Right lobe of liver (tissue), 6 donors: ENCODE data around the gene KRTAP5-7. TPM values are rescaled to one million over a fixed set of nuclear protein-coding genes. Genes with fewer than 3 reads are reported as not detected.

ENCODE experiments used
- ATAC-seq, 4 donors: fragments of 200-7000 bp; cut with Tn5 transposase; one replicate each; pipeline ENCODE4 v1.9.1; 2020; ENCODE audit warnings: mild to moderate bottlenecking in 4 of 4, moderate library complexity in 4 of 4
- DNase-seq, 3 donors: peaks; one replicate each; pipeline ENCODE4 v3.0.0-alpha.2; 2020
- H3K27ac ChIP-seq, 3 donors: fragments of 200-600 bp; one replicate each; pipeline ENCODE4 v1.8.0; 2022
- H3K27me3 ChIP-seq, 2 donors: fragments of 200-600 bp; one replicate each; pipeline ENCODE4 v1.8.0; 2022
- H3K36me3 ChIP-seq, 4 donors: fragments of 200-600 bp; sonication (generic) in 1 of 4; one replicate each; pipeline versions ENCODE4 v1.5.1 to v1.8.0; 2017 to 2022; ENCODE audit warnings: control low read depth in 1 of 4
- H3K4me1 ChIP-seq, 4 donors: fragments of 200-600 bp; sonication (generic) in 1 of 4; one replicate each; pipeline versions ENCODE4 v1.5.1 to v1.8.0; 2017 to 2022; ENCODE audit warnings: control low read depth in 1 of 4
- H3K4me3 ChIP-seq, 3 donors: fragments of 200-600 bp; one replicate each; pipeline ENCODE4 v1.8.0; 2022
- H3K9me3 ChIP-seq, 4 donors: fragments of 200-600 bp; sonication (generic) in 1 of 4; one replicate each; pipeline versions ENCODE4 v1.5.1 to v1.8.0; 2017 to 2022; ENCODE audit warnings: control low read depth in 1 of 4
- CTCF ChIP-seq, 4 donors: fragments of 200-600 bp in 3 of 4; fragments of 450-650 bp in 1 of 4; IDR thresholded peaks; one replicate each; pipeline versions ENCODE4 v1.5.1 to v1.8.0; 2016 to 2022; ENCODE audit warnings: antibody characterized with exemption in 4 of 4, mild to moderate bottlenecking in 2 of 4
- POLR2A ChIP-seq: fragments of 450-650 bp; IDR thresholded peaks from one replicate; pipeline ENCODE4 v1.6.1; 2017; ENCODE audit warnings: antibody characterized with exemption, mild to moderate bottlenecking
- WGBS: methylation state at CpG from one replicate; pipeline ENCODE4 v1.1.6; 2018; ENCODE audit warnings: low coverage, low lambda C conversion rate; ENCODE audit not compliant: insufficient coverage; ENCODE audit errors: missing lambda C conversion rate; 5-methylcytosine and 5-hydroxymethylcytosine counted together
- intact Hi-C, 2 donors: fragments of 100-400 bp; cut with DNase I; formaldehyde crosslinking; loops; one replicate each; pipeline versions ENCODE4 v1.11.2 to v1.14.1; 2022
- total RNA-seq, 6 experiments: library from RNA; depleted of rRNA in 2 of 6; stranded (reverse); fragments of >200 nt in 2 of 6; fragmentation: NEBNext Ultra II Directional in 3 of 6; extraction: Animal tissue kit (Norgen Biotek cat#: 25700) in 3 of 6; gene quantifications; one replicate each; pipeline versions ENCODE4 v1.1.0 to v1.2.4, GENCODE V29; 2016 to 2023
- donor health status: DM: no; HTN: yes; CAD: no.
- donor health status: DM: no; HTN: no; CAD: no.
- donor health status: DM: no; HTN: no; CAD: no.
- donor health status: DM: no; HTN: yes; CAD: no.
- donor health status: DM: no; HTN: yes; CAD: no.

The KRTAP5-7 gene
- total RNA-seq, 6 experiments from 2014 or later, result 0.18 to 3.9 (median 0.23) TPM; not detected in 2

- no peak for ATAC-seq
- no peaks in the 10 kb centered on the region for H3K27me3 ChIP-seq
- WGBS, result 86% methylated on average over 9 of the region's 9 CpGs
- no peaks in the 10 kb centered on the region for H3K9me3 ChIP-seq
- intact Hi-C loops, result no loop called here
- TF ChIP-seq POLR2A (no peak), CTCF (IDR thresholded peaks at IDR 0.05) (no peak)
- H3K4me3 ChIP-seq, result no peak overlapping the region
- no peak for DNase-seq
- H3K27ac ChIP-seq, result no peak overlapping the region
- peaks cover 0 to 3% (median 0%) of the 10 kb centered on the region in 4 donors for H3K36me3 ChIP-seq
- peaks cover 0 to 4% (median under 1%) of the 10 kb centered on the region in 4 donors for H3K4me1 ChIP-seq
Observed at GRCh38 chr11:71505781-71506180, 21.3 kb upstream of the KRTAP5-7 start.

- no peak overlapping the region for H3K4me3 ChIP-seq
- TF ChIP-seq CTCF (IDR thresholded peaks at IDR 0.05) (no peak), POLR2A (no peak)
- H3K9me3 ChIP-seq, result no peaks in the 10 kb centered on the region
- DNase-seq (no peak), ATAC-seq (no peak)
- no peaks in the 10 kb centered on the region for H3K27me3 ChIP-seq
- intact Hi-C loops, result no loop called here
- no peaks in the 10 kb centered on the region for H3K4me1 ChIP-seq
- WGBS, result 86% methylated on average over 5 of the region's 5 CpGs
- no peaks in the 10 kb centered on the region for H3K36me3 ChIP-seq
- no peak overlapping the region for H3K27ac ChIP-seq
Observed at GRCh38 chr11:71507102-71507501, 20.0 kb upstream of the KRTAP5-7 start.

- Histone ChIP-seq H3K4me3 (no peak overlapping the region), H3K9me3 (no peaks in the 10 kb centered on the region), H3K27me3 (no peaks in the 10 kb centered on the region), H3K36me3 (no peaks in the 10 kb centered on the region), H3K4me1 (no peaks in the 10 kb centered on the region), H3K27ac (no peak overlapping the region)
- intact Hi-C loops, result no loop called here
- DNase-seq, result peak in 1 of 3 donors; percentile 36
- peak in 1 of 4 donors; percentile 40 for ATAC-seq
- no peak for TF ChIP-seq CTCF (IDR thresholded peaks at IDR 0.05)
- TF ChIP-seq POLR2A, result no peak
- WGBS, result 86% methylated on average over 10 of the region's 55 CpGs
Observed at GRCh38 chr11:71518506-71519471, 8.3 kb upstream of the KRTAP5-7 start.

GRCh38 chr11:71519546-71519945, 7.5 kb upstream of the KRTAP5-7 start:
- TF ChIP-seq CTCF (IDR thresholded peaks at IDR 0.05) (no peak), POLR2A (no peak)
- Histone ChIP-seq H3K9me3 (no peaks in the 10 kb centered on the region), H3K27ac (no peak overlapping the region), H3K4me3 (no peak overlapping the region), H3K27me3 (no peaks in the 10 kb centered on the region), H3K36me3 (no peaks in the 10 kb centered on the region), H3K4me1 (no peaks in the 10 kb centered on the region)
- ATAC-seq (no peak), DNase-seq (peak in 1 of 3 donors; percentile 24)
- intact Hi-C loops, result no loop called here
- 84% methylated on average over 5 of the region's 10 CpGs for WGBS
